ENCODE measurements around the gene PLA2G2F. TPM values are rescaled to one million over a fixed set of nuclear protein-coding genes. Genes with fewer than 3 reads are reported as not detected.
A peak's percentile ranks its signal among the peaks of the same experiment; 100 is the strongest.

PLA2G2F gene
- total and polyA plus RNA-seq, 9 of the 15 experiments (the other 6 are each of a cell fraction or from before 2014, with no cell fraction given) = not detected

GRCh38 chr1:20165522-20165951, 26.4 kb downstream of the PLA2G2F start (continued):
- TF ChIP-seq CCNT2 (IDR thresholded peaks at IDR 0.05; ENCODE audit: borderline replicate concordance, extremely low read depth, insufficient read length, low read depth, low read length) (no peak), TBP (optimal IDR thresholded peaks at IDR 0.05; ENCODE audit: low read depth, low read length) (no peak), NFIC (IDR thresholded peaks at IDR 0.05) (peak; percentile 36), PHF21A (IDR thresholded peaks at IDR 0.05; ENCODE audit: borderline replicate concordance, low read depth) (no peak), NCOA6 (IDR thresholded peaks at IDR 0.05) (no peak), ZNF146 (CRISPR knock-in tag; IDR thresholded peaks at IDR 0.05; ENCODE audit: unreplicated experiment) (no peak), FUS (optimal IDR thresholded peaks at IDR 0.05; ENCODE audit: low read depth, low read length) (no peak), E4F1 (CRISPR knock-in tag; IDR thresholded peaks at IDR 0.05; ENCODE audit: borderline replicate concordance) (no peak), MLX (CRISPR knock-in tag; conservative IDR thresholded peaks at IDR 0.05) (no peak), KAT2B (IDR thresholded peaks at IDR 0.05; ENCODE audit: low read depth, low read length) (no peak), IRF2 (CRISPR knock-in tag; IDR thresholded peaks at IDR 0.05) (no peak), THRB (CRISPR knock-in tag; conservative IDR thresholded peaks at IDR 0.05) (no peak; the same call in 1 of the 2 replicates)
- TF ChIP-seq, protein P1, sequence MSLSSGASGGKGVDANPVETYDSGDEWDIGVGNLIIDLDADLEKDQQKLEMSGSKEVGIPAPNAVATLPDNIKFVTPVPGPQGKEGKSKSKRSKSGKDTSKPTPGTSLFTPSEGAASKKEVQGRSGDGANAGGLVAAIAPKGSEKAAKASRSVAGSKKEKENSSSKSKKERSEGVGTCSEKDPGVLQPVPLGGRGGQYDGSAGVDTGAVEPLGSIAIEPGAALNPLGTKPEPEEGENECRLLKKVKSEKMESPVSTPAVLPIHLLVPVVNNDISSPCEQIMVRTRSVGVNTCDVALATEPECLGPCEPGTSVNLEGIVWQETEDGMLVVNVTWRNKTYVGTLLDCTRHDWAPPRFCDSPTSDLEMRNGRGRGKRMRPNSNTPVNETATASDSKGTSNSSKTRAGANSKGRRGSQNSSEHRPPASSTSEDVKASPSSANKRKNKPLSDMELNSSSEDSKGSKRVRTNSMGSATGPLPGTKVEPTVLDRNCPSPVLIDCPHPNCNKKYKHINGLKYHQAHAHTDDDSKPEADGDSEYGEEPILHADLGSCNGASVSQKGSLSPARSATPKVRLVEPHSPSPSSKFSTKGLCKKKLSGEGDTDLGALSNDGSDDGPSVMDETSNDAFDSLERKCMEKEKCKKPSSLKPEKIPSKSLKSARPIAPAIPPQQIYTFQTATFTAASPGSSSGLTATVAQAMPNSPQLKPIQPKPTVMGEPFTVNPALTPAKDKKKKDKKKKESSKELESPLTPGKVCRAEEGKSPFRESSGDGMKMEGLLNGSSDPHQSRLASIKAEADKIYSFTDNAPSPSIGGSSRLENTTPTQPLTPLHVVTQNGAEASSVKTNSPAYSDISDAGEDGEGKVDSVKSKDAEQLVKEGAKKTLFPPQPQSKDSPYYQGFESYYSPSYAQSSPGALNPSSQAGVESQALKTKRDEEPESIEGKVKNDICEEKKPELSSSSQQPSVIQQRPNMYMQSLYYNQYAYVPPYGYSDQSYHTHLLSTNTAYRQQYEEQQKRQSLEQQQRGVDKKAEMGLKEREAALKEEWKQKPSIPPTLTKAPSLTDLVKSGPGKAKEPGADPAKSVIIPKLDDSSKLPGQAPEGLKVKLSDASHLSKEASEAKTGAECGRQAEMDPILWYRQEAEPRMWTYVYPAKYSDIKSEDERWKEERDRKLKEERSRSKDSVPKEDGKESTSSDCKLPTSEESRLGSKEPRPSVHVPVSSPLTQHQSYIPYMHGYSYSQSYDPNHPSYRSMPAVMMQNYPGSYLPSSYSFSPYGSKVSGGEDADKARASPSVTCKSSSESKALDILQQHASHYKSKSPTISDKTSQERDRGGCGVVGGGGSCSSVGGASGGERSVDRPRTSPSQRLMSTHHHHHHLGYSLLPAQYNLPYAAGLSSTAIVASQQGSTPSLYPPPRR (CRISPR knock-in tag; IDR thresholded peaks at IDR 0.05; ENCODE audit: borderline replicate concordance) = no peak
- TF ChIP-seq, protein P2, sequence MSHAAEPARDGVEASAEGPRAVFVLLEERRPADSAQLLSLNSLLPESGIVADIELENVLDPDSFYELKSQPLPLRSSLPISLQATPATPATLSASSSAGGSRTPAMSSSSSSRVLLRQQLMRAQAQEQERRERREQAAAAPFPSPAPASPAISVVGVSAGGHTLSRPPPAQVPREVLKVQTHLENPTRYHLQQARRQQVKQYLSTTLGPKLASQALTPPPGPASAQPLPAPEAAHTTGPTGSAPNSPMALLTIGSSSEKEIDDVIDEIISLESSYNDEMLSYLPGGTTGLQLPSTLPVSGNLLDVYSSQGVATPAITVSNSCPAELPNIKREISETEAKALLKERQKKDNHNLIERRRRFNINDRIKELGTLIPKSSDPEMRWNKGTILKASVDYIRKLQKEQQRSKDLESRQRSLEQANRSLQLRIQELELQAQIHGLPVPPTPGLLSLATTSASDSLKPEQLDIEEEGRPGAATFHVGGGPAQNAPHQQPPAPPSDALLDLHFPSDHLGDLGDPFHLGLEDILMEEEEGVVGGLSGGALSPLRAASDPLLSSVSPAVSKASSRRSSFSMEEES (CRISPR knock-in tag; IDR thresholded peaks at IDR 0.05) = no peak
- TF ChIP-seq, protein P3, sequence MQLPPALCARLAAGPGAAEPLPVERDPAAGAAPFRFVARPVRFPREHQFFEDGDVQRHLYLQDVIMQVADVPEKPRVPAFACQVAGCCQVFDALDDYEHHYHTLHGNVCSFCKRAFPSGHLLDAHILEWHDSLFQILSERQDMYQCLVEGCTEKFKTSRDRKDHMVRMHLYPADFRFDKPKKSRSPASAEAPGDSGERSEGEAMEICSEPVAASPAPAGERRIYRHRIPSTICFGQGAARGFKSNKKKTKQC (CRISPR knock-in tag; IDR thresholded peaks at IDR 0.05) = no peak

Data from K562 (cell line).